K562 (cell line): ENCODE measurements around the gene PPP1R12C. TPM values are rescaled to one million over a fixed set of nuclear protein-coding genes. Genes with fewer than 3 reads are reported as not detected.

Source experiments
- ARNT ChIP-seq, 2 experiments: fragments of 450-650 bp; IDR thresholded peaks; 2 replicates each; pipeline ENCODE4 v1.6.1; 2016; ENCODE audit warnings: mild to moderate bottlenecking in 1 of 2
- ATF1 ChIP-seq, 2 experiments: fragments of 450-650 bp in 1 of 2; IDR thresholded peaks; 2 replicates each; pipeline ENCODE4 v1.6.1; 2016; ENCODE audit warnings: missing compliant biosample characterization in 1 of 2, missing genetic modification characterization in 1 of 2
- BACH1 ChIP-seq: fragments of 200-800 bp; sonication (Bioruptor generic); IDR thresholded peaks from 2 replicates; pipeline ENCODE4 v1.6.1; 2016; ENCODE audit warnings: missing genetic modification characterization, missing compliant biosample characterization
- EGR1 ChIP-seq: fragments of 450-650 bp; conservative IDR thresholded peaks from 2 replicates; pipeline ENCODE4 v1.6.1; 2017; ENCODE audit warnings: mild to moderate bottlenecking
- FOSL1 ChIP-seq: fragments of 200-800 bp; sonication (Bioruptor generic); conservative IDR thresholded peaks from 2 replicates; pipeline ENCODE4 v1.6.1; 2016; ENCODE audit warnings: missing genetic modification characterization, missing compliant biosample characterization
- GABPA ChIP-seq: fragments of 200-800 bp; sonication (Bioruptor generic); conservative IDR thresholded peaks from 2 replicates; pipeline ENCODE4 v1.6.1; 2016; ENCODE audit warnings: low read depth, missing genetic modification characterization, missing compliant biosample characterization
- HNRNPUL1 ChIP-seq: fragments of 200-400 bp; formaldehyde crosslinking; IDR thresholded peaks from 2 replicates; pipeline ENCODE4 v1.6.1; 2017; ENCODE audit warnings: low read length
- MGA ChIP-seq: fragments of 450-650 bp; IDR thresholded peaks from 2 replicates; pipeline ENCODE4 v1.6.1; 2016; ENCODE audit warnings: mild to moderate bottlenecking, moderate library complexity
- NBN ChIP-seq: fragments of 450-650 bp; IDR thresholded peaks from 2 replicates; pipeline ENCODE4 v1.6.1; 2016; ENCODE audit warnings: low read depth, mild to moderate bottlenecking
- NCOA1 ChIP-seq: fragments of 450-650 bp; IDR thresholded peaks from 2 replicates; pipeline ENCODE4 v1.6.1; 2016; ENCODE audit warnings: low read depth
- NFYB ChIP-seq: IDR thresholded peaks from 2 replicates; pipeline ENCODE4 v1.6.1; 2011; ENCODE audit warnings: mild to moderate bottlenecking, moderate library complexity; ENCODE audit not compliant: insufficient read length; ENCODE audit errors: extremely low read depth
- PCBP1 ChIP-seq: fragments of 200-400 bp; formaldehyde crosslinking; IDR thresholded peaks from 2 replicates; pipeline ENCODE4 v1.6.1; 2018; ENCODE audit warnings: mild to moderate bottlenecking, low read depth, low read length; ENCODE audit not compliant: poor library complexity, severe bottlenecking
- PRPF4 ChIP-seq: fragments of 200-400 bp; formaldehyde crosslinking; IDR thresholded peaks from one replicate; pipeline ENCODE4 v1.6.1; 2017; ENCODE audit warnings: low read length, low read depth, mild to moderate bottlenecking; ENCODE audit not compliant: insufficient read depth, poor library complexity, severe bottlenecking
- RBBP5 ChIP-seq: fragments of 200-600 bp; sonication (generic); IDR thresholded peaks from 2 replicates; pipeline ENCODE4 v1.6.1; 2012; ENCODE audit warnings: borderline replicate concordance, mild to moderate bottlenecking, low read length, control low read depth, inconsistent platforms; ENCODE audit not compliant: insufficient read depth, poor library complexity, severe bottlenecking
- RBM15 ChIP-seq: fragments of 200-400 bp; formaldehyde crosslinking; IDR thresholded peaks from 2 replicates; pipeline ENCODE4 v1.6.1; 2018; ENCODE audit warnings: mild to moderate bottlenecking, low read length, moderate library complexity; ENCODE audit not compliant: insufficient read depth
- ZNF764 ChIP-seq: fragments of 250-450 bp; sonication (Bioruptor Pico); IDR thresholded peaks from 2 replicates; pipeline ENCODE4 v1.4.0; 2020; ENCODE audit warnings: low read depth, mild to moderate bottlenecking, moderate library complexity
- polyA plus RNA-seq, 8 experiments: library from polyadenylated mRNA; depleted of rRNA in 4 of 8; stranded (reverse) in 5 of 8; unstranded in 3 of 8; fragments of >200 nt; fragmentation: Nextera tagmentation in 2 of 8; fragmentation: Illumina TruSeq in 1 of 8; extraction: Ambion mirVana in 2 of 8; extraction: Trizol in 1 of 8; gene quantifications; 2 replicates each; pipeline versions ENCODE4 v1.2.1 to v1.2.3, GENCODE V29; 2011 to 2014; ENCODE audit warnings: inconsistent platforms in 1 of 8, missing spikeins in 1 of 8
- total RNA-seq, 7 experiments: library from RNA; depleted of rRNA in 6 of 7; stranded (reverse); fragments of >200 nt in 6 of 7; fragmentation: Illumina TruSeq in 2 of 7; extraction: Trizol in 2 of 7; gene quantifications; 2 replicates each; pipeline versions ENCODE4 v1.2.1 to v1.2.3, GENCODE V29; 2011 to 2021; ENCODE audit warnings: low replicate concordance in 1 of 7

Gene PPP1R12C
- total and polyA plus RNA-seq, 9 of the 15 experiments (the other 6 are each of a cell fraction or from before 2014, with no cell fraction given): 1.8 to 136 (median 33.7) TPM

- no peak for TF ChIP-seq PRPF4
- 0 out of 2 replicates have a peak, but pooled peaks have one; percentile 23 for TF ChIP-seq ZNF764 (CRISPR knock-in tag)
- peak; percentile 53 for TF ChIP-seq EGR1
- TF ChIP-seq GABPA: peak; percentile 50; the same call in 1 of the 2 replicates
- peak; percentile 30; the same call in 1 of the 2 replicates for TF ChIP-seq ATF1 (CRISPR knock-in tag; IDR thresholded peaks at IDR 0.05)
- peak; percentile 97 for TF ChIP-seq ATF1 (tag; IDR thresholded peaks at IDR 0.05)
- TF ChIP-seq RBBP5: peak; percentile 67
- TF ChIP-seq NBN: peak; percentile 92
- TF ChIP-seq HNRNPUL1: no peak
- TF ChIP-seq PCBP1: peak; percentile 69
- TF ChIP-seq BACH1 (tag): no peak
- TF ChIP-seq NFYB: peak; percentile 75
- 0 out of 2 replicates have a peak, but pooled peaks have one; percentile 43 for TF ChIP-seq NCOA1
- no peak for TF ChIP-seq RBM15
- TF ChIP-seq ARNT (IDR thresholded peaks at IDR 0.05): 0 out of 4 replicates have a peak, but pooled peaks of 1 of the 2 experiments have one; percentile 48
- peak; percentile 50 for TF ChIP-seq FOSL1 (tag)
- TF ChIP-seq MGA: 0 out of 2 replicates have a peak, but pooled peaks have one; percentile 6
Observed at GRCh38 chr19:55062735-55063491, 54.5 kb downstream of the PPP1R12C start, which contains the start of gene RDH13 (continued).
